KMS-11 (cell line): ENCODE data around the gene GAS6.
"Not testable (repeated sequence)": the region's sequence is repeated elsewhere in the genome, so short reads cannot be mapped to it uniquely, and the experiment has no call there.

Experiments
- H2AFZ ChIP-seq: fragments of 200-600 bp; sonication (generic); 2 replicates; pipeline ENCODE4 v1.6.1; 2016; ENCODE audit warnings: antibody characterized with exemption, mixed run types, low read depth
- H3K27ac ChIP-seq: fragments of 200-600 bp; sonication (generic); 2 replicates; pipeline ENCODE4 v1.6.1; 2016; ENCODE audit warnings: mild to moderate bottlenecking, mixed run types
- H3K27me3 ChIP-seq: fragments of 200-600 bp; sonication (generic); 2 replicates; pipeline ENCODE4 v1.6.1; 2017; ENCODE audit warnings: mild to moderate bottlenecking, low read depth, mixed run types, moderate library complexity; ENCODE audit not compliant: insufficient read depth
- H3K36me3 ChIP-seq: fragments of 200-600 bp; sonication (generic); 2 replicates; pipeline ENCODE4 v1.6.1; 2017; ENCODE audit warnings: mild to moderate bottlenecking, mixed run types; ENCODE audit not compliant: insufficient read depth
- H3K4me1 ChIP-seq: fragments of 200-600 bp; sonication (generic); 2 replicates; pipeline ENCODE4 v1.6.1; 2016; ENCODE audit warnings: mild to moderate bottlenecking, low read depth, mixed run types; ENCODE audit not compliant: poor library complexity, severe bottlenecking
- H3K4me2 ChIP-seq: fragments of 200-600 bp; sonication (generic); 2 replicates; pipeline ENCODE4 v1.7.0; 2016; ENCODE audit warnings: mild to moderate bottlenecking, mixed run types
- H3K4me3 ChIP-seq: fragments of 200-600 bp; sonication (generic); IDR thresholded peaks from 2 replicates; pipeline ENCODE4 v1.6.1; 2017; ENCODE audit warnings: low read depth, low read length, mixed read lengths; ENCODE audit not compliant: insufficient read depth
- H3K79me2 ChIP-seq: fragments of 200-600 bp; sonication (generic); 2 replicates; pipeline ENCODE4 v1.6.1; 2016; ENCODE audit warnings: low read depth, mixed run types; ENCODE audit not compliant: insufficient read depth
- H3K9ac ChIP-seq: fragments of 200-600 bp; sonication (generic); 2 replicates; pipeline ENCODE4 v1.6.1; 2016; ENCODE audit warnings: mild to moderate bottlenecking, mixed run types
- H4K20me1 ChIP-seq: fragments of 200-600 bp; sonication (generic); 2 replicates; pipeline ENCODE4 v1.6.1; 2016; ENCODE audit warnings: mild to moderate bottlenecking, mixed run types; ENCODE audit not compliant: insufficient read depth
- CTCF ChIP-seq: fragments of 200-600 bp; sonication (generic); conservative IDR thresholded peaks from 2 replicates; pipeline ENCODE4 v1.6.1; 2017; ENCODE audit warnings: low read depth, mild to moderate bottlenecking, antibody characterized with exemption, low read length, moderate library complexity, mixed read lengths

GAS6 gene

GRCh38 chr13:113863524-113864272 is at the start of gene GAS6:
Gene GAS6 (minus strand): TSS chr13:113864076. CDS start chr13:113863920, 156 bp downstream.
- no peak within 1 kb of the TSS for H3K4me3 ChIP-seq
- H2AFZ ChIP-seq = peak within 1 kb of the TSS; percentile 93
- peaks cover 12% of the 10 kb centered on the region for H3K27me3 ChIP-seq
- no peak within 1 kb of the TSS; the same call in 1 of the 2 replicates for H3K9ac ChIP-seq
- no peaks in the 10 kb centered on the region for H3K36me3 ChIP-seq
- H3K27ac ChIP-seq = no peak within 1 kb of the TSS
- TF ChIP-seq CTCF = no peak
- H3K4me2 ChIP-seq = peak within 1 kb of the TSS; percentile 63
- no peaks in the 10 kb centered on the region for H4K20me1 ChIP-seq
- H3K79me2 ChIP-seq = no peaks in the 10 kb centered on the region
- H3K4me1 ChIP-seq = peaks cover 25% of the 10 kb centered on the region

GRCh38 chr13:113913408-113913807 is 49.5 kb upstream of the GAS6 start:
- H4K20me1 ChIP-seq, H2AFZ ChIP-seq, H3K4me2 ChIP-seq, H3K4me3 ChIP-seq, H3K9ac ChIP-seq, H3K79me2 ChIP-seq, H3K36me3 ChIP-seq, H3K27ac ChIP-seq, H3K27me3 ChIP-seq: not testable (repeated sequence)
- H3K4me1 ChIP-seq = peaks cover 15% of the 10 kb centered on the region

DNA sequence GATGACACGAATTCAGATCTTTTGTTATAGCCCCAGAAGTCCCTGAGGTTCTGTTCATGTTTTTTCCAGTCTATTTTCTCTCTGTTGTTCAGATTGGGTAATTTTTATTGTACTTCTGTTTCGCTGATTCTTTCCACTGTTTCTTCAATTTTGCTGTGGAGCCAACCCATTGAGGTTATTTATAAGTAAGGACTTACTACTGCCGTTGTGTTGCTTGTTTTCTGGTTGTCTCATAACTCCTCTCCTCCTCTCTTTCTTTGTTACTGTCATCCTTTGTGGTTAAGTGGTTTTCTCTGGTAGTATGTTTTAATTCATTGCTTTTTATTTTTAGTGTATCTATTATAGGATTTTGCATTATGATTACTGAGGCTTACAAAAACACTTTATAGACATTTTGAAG is 48.7 kb upstream of the GAS6 start:
- H3K4me1 ChIP-seq = peaks cover 15% of the 10 kb centered on the region
- no peaks in the 10 kb centered on the region for H3K36me3 ChIP-seq
- no peak overlapping the region; the same call in 1 of the 2 replicates for H3K4me2 ChIP-seq
- no peak overlapping the region for H2AFZ ChIP-seq
- no peaks in the 10 kb centered on the region for H3K79me2 ChIP-seq
- H3K4me3 ChIP-seq = no peak overlapping the region
- no peaks in the 10 kb centered on the region for H4K20me1 ChIP-seq
- no peaks in the 10 kb centered on the region for H3K27me3 ChIP-seq
- H3K27ac ChIP-seq = no peak overlapping the region
- TF ChIP-seq CTCF = no peak
- no peak overlapping the region for H3K9ac ChIP-seq

GRCh38 chr13:113907635-113908617 is 44.0 kb upstream of the GAS6 start:
- no peak overlapping the region for H3K9ac ChIP-seq
- H4K20me1 ChIP-seq = no peaks in the 10 kb centered on the region
- TF ChIP-seq CTCF = no peak
- H3K27me3 ChIP-seq = no peaks in the 10 kb centered on the region
- no peaks in the 10 kb centered on the region for H3K79me2 ChIP-seq
- no peak overlapping the region for H3K27ac ChIP-seq
- peaks cover 11% of the 10 kb centered on the region for H3K4me1 ChIP-seq
- H3K4me2 ChIP-seq = no peak overlapping the region
- no peak overlapping the region for H2AFZ ChIP-seq
- no peaks in the 10 kb centered on the region for H3K36me3 ChIP-seq
- H3K4me3 ChIP-seq = no peak overlapping the region
